GM12801 (cell line): ENCODE results near the gene OSM.

Source experiments
- CTCF ChIP-seq: IDR thresholded peaks from one replicate; pipeline ENCODE4 v1.5.1; 2011; ENCODE audit warnings: control low read depth; ENCODE audit not compliant: insufficient read length; ENCODE audit errors: extremely low read depth

The OSM gene

GRCh38 chr22:30254314-30254713, 12.3 kb downstream of the OSM start:
- TF ChIP-seq CTCF, result no peak

GRCh38 chr22:30253205-30253852, 13.3 kb downstream of the OSM start:
- TF ChIP-seq CTCF, result no peak

GRCh38 chr22:30252411-30253204, 14.0 kb downstream of the OSM start:
- no peak for TF ChIP-seq CTCF

GRCh38 chr22:30251711-30252110, 14.9 kb downstream of the OSM start:
- TF ChIP-seq CTCF, result no peak

GRCh38 chr22:30250661-30251267, 15.9 kb downstream of the OSM start:
- TF ChIP-seq CTCF, result no peak

- no peak for TF ChIP-seq CTCF
Measured at GRCh38 chr22:30250039-30250565, 16.5 kb downstream of the OSM start.
